Left hindlimb (tissue), 1 donor: Measurements from ENCODE around the gene EIF4ENIF1.
"Not testable (repeated sequence)": the region's sequence is repeated elsewhere in the genome, so short reads cannot be mapped to it uniquely, and the experiment has no call there.

Experiments used
- DNase-seq: peaks from one replicate; pipeline ENCODE4 v3.0.0-alpha.2; 2018

The EIF4ENIF1 gene

DNA sequence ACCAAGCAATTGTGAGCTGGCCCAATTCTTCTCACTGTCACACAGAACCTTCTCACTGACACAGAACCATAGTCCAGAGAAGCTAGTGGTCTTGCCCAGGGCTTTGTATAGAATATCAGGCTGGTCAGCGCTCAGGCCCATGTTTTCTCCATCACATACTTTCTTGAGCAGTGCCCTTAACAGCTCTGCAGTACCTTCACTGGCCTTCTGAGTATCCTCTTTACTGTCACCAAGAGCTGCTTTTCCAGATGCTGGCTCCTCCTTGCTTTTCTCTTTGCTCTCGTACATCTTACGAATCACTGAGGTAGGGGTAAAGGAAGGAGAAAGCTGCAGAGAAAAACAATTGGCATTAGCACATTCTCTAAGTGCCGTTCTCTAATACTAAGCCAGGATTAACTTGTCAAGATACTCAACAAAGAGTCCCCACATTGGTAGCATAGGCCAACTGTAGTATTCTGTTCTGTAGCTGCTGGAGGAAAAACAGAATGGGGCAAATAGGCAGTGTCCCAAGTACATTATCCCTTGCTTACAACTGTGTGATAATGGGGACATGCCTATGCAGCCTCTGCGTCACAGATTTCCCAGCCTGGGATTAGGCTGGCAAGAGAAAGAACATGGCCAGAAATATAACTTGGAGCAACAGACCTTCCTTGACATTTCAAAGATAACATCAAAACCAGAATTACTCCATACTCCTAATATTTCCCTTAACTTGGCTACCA, 46.7 kb downstream of the EIF4ENIF1 start:
- DNase-seq, result no peak

DNA sequence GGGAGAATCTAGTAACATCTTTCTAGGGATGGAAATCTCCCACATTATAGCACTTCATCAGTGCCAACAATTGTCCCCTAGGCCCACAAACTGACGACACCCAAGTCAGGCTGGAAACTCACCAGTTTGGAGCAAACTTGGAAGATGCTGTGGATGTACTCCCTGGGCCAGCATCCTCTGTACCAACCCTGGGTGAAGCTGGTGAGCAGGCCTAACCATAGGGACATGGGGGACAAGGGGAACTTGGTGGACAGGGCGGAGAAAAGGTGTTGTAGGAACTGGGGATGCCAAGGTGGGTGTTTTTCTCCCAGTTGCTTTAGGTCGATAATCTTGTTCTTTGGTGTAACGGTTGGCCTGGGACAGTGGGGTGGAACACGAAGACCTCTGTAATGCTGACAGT, 48.0 kb downstream of the EIF4ENIF1 start:
- DNase-seq, result no peak

DNA sequence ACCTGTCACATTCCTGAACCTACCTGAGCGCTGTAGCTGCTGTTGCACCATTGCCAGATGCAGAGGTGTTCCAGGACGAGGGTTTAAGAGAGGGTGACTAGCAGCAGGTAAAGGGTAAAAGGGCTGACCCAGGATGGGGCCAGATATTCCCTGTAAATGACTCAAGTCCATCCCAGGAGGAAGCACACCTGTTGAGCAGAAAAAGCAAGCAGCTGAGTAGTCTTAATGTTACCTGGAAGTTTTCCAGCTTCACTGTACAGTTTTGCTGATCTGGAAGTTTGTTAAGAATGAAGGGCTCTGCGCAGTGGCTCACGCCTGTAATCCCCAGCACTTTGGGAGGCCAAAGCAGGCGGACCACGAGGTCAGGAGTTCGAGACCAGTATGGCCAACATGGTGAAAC, 49.0 kb downstream of the EIF4ENIF1 start:
- DNase-seq, result no peak

DNA sequence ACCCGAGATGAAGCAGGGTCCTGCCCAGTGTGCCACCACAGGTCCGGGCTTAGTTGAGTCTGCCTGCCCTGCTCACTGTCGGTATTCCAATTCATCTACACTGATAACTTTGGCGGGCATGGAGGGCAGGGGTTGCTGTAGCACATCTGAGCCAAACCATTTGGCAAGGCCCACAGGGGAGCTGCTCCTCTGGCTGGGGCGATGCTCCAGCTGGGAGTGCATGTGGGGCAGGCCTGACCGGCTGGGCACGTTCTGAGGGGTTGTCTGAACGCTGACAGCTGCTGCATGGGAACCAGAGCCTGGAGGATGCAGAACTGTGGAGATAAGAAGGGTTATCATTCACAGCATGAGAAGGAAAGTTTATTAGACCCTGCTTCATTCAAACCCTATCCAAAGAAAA, 49.8 kb downstream of the EIF4ENIF1 start:
- peak; percentile 42 for DNase-seq

DNA sequence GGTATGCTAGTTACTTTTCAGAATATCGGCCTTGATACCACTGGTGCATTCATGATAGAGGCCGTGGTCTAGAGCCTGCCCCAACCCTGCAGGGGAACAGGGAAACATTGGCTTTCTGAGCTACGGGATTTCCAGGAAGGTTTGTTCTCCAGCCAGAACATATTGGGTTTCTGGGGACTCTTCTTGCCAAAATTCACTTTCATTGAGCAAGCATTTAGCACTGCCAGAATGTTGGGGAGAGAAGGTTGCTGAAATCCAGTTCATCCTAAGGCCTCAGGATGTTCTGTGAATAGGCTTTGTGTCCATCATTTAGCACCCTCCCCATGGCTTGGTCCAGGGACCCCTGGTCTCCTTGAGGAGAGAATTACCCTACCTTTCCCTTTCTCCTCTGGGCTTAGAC, 53.5 kb downstream of the EIF4ENIF1 start:
- DNase-seq, result no peak

DNA sequence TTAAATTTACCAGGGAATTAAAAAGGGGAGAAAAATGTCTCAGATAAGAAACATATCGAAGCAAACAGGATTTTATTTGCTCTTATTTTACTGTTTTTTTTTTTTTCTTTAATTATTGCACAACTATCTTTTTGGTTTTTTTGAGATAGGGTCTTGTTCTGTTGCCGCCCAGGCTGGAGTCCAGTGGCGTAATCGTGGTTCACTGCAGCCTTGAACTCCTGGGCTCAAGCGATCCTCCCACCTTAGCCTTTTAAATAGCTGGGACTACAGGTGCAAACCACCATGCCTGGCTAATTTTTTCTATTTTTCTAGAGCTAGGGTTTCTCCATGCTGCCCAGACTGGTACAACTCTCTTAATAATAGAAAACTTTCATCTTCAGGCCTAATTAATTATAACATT, 57.7 kb downstream of the EIF4ENIF1 start:
- no peak for DNase-seq

DNA sequence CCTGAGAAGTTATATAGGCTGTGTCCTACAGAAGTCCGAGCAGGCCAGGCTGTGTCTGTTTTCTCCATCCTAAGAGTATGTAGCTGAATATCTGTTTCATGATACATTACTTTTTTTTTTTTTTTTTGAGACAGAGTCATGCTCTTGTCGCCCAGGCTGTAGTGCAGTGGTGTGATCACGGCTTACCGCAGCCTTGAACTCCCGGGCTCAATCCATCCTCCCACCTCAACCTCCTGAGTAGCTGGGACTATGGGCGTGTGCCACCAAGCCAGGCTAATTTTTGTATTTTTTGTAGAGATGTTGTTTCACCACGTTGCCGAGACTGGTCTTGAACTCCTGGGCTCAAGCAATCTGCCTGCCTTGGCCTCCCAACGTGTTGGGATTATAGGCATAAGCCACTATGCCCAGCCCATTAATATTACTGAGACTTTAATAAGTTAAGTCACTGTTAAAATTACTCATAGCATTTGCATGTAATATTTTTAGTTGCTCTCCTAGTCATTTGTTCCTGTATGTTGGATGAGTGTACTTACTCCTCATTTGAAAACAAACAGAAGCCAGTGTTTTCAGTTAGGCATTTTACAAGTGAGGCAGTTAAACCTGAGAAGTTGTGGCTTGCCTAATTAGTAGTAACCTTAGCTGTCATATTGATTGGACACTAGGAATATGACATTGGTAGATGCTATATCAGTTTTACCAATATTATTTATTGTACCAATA, 64.2 kb downstream of the EIF4ENIF1 start:
- no peak for DNase-seq

DNA sequence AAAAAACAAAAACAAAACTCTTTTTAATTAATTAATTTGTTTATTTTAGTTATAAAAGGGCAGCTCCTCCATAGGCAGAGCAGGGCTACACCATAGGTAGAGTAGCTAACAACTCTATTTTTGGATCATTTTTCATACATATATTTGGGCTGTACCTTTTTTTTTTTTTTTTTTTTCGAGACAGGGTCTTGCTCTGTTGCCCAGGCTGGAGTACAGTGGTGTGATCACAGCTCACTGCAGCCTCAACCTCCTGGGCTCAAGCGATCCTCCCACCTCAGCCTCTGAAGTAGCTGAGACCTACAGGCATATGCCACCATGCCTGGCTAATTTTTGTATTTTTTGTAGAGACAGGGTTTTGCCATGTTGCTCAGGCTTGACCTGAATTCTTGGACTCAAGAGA, 87.3 kb downstream of the EIF4ENIF1 start:
- not testable (repeated sequence) for DNase-seq

DNA sequence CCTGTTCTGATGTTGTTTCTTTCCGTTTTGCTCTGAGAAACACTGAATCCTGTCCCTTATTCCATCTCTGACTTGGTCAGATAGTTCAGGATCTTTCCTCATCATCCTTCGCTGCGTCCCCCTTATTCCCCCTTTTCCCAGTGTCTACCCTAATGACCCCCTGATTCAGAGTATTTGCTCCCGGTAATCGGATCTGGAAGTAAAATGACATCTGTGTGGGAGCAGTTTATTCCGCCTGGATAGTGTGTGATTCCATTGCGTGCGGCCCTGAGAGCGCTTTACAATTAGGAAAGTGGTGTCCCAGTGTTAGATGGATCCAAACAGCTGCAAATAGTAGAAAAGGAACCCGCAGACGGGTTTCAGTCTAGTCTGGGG, 89.6 kb downstream of the EIF4ENIF1 start:
- DNase-seq, result peak; percentile 28

DNA sequence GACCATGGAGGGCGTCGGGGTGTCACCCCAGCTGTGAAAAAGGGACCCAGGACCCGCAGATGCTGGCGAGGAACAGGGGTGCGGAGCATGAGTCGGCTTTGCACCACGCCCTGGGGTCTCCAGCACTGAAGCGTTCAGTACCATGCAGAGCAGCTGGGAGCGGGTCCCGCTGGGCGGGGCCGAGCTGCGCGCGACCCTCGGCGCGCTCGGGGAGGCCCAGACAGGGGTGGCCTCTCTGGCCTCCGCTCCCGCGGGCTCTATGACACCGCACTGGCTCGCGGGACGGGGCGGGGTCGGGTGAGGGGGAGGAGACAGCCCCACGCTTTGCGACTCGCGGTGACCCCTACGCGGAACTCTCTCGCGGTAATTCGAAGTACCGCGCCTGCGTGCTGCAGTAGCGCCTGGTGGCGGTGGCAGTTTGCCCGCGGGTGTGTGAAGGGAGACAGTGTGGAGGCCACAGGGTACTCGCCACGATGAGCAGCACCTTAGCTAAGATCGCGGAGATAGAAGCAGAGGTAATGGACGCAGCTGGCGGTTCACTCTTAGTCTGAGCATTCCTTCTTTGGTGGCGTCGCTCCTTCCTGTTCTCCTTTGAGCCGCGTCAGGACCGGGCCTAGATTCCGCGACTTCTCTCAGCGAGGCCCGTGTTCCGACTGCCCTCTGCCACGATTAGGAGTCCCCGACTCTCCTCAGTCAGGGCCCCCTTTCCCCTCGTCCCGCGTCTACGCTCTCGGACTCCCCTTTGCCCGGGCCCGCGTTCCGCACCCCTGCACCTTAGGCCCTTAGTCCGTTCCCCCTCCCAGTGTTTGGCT, 90.2 kb downstream of the EIF4ENIF1 start, which contains the start of gene DRG1:
DRG1 (plus strand) TSS at position 394 of the 812 bp plus-strand sequence; CDS start at position 474, 80 bp downstream.
- DNase-seq, result peak; percentile 98

DNA sequence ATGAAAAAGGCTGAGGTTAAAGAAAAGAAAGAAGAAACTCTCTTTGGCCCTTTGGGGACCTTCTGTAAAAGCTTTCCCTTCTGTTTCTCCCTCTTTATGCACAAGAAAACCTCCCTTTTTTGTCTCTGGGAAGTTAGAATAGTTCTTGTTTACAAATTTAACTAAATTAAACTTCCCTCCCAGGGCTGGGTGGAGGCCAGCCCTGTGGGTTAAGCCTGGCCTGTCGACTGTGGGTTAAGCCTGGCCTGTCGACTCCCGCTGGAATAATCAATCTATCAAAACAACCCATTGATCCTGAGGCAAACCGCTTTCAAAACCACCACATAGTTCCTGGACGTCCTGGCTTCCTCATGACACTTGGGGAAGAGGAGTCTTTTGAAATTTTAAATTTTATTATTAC, 91.4 kb downstream of the EIF4ENIF1 start:
- no peak for DNase-seq

DNA sequence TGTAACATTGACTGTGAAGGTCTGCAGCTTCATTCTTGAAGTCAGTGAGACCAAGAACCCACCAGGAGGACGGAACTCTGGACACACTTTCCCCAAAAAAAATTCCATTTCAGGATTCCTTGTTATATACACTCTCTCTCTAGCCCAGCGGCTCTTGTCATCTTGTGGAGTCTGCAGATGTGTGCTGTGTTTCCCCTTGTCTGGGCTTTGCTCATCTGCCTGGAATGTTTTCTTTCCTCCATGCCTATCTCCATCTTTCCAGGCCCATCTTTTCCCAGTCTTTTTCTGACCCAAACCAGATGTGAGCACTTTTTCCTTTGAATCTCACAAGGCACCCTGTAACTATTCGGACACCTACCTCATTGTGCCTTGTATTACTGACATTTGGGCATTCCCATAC, 95.3 kb downstream of the EIF4ENIF1 start:
- DNase-seq, result no peak

DNA sequence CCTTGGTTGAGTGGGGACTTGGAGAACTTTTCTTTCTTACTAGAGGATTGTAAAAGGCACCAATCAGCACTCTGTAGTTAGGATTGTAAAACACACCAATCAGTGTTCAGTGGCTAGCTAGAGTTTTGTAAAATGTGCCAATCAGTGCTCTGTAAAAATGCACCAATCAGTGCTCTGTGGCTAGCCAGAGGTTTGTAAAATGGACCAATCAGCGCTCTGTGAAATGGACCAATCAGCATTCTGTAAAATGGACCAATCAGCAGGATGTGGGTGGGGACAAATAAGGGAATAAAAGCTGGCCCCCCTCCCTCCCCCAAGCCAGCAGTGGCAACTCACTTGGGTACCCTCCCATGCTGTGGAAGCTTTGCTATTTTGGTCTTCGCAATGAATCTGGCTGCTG, 95.7 kb downstream of the EIF4ENIF1 start:
- DNase-seq, result no peak
